ENCODE results near the gene HPSE2. TPM values are rescaled to one million over a fixed set of nuclear protein-coding genes. Genes with fewer than 3 reads are reported as not detected.

HPSE2 gene
- total and polyA plus RNA-seq, 2 of the 8 experiments (the other 6 are each of a cell fraction or from before 2014, with no cell fraction given) = 0.41 to 0.58 TPM

DNA sequence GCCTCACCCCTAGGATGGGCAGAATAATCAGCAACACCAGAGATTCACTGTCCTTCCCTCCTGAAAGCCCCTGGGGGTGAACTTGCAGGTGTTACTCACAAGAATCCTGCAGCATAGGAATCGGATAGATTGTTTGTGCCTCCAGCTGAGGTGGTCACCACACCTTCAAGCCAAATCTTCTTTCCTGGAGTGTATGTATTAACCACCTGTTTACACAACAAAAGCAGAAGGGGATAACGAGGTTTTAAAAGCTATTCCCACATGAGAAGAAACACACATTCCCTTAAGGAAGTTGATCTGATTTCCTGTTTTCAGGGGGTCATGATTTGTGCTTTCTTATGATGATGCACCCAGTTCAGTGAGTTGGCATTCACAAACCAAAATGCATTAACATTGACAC lies 615.1 kb downstream of the HPSE2 start:
- Histone ChIP-seq H3K23me2 (ENCODE audit: low read depth, low read length) (no peaks in the 10 kb centered on the region), H3K4me1 (replicated peaks in 1 of 4; ENCODE audit: control insufficient read depth in 3 of 4, insufficient read depth in 4 of 4, low read length in 3 of 4) (peaks cover 0 to 15% (median 9%) of the 10 kb centered on the region in 4 experiments; a peak in 4 of 7 replicates), H2BK20ac (ENCODE audit: low read length) (no peak overlapping the region), H2AFZ (ENCODE audit: low read length) (no peak overlapping the region), H2BK15ac (ENCODE audit: low read length) (no peak overlapping the region), H2BK120ac (replicated peaks; ENCODE audit: low read depth, low read length) (no peak overlapping the region), H3K27me3 (replicated peaks in 1 of 4; ENCODE audit: control insufficient read depth in 3 of 4, extremely low read depth in 1 of 4, insufficient read depth in 3 of 4, low read length in 3 of 4) (no peaks in the 10 kb centered on the region), H3K79me1 (ENCODE audit: low read depth, low read length) (no peaks in the 10 kb centered on the region), H3K9me3 (ENCODE audit: insufficient read depth in 2 of 2, low read depth in 1 of 2, low read length in 1 of 2) (no peaks in the 10 kb centered on the region), H4K20me1 (replicated peaks in 1 of 2; ENCODE audit: control insufficient read depth in 1 of 2, insufficient read depth in 2 of 2, low read length in 2 of 2) (no peaks in the 10 kb centered on the region), H3K36me3 (ENCODE audit: control insufficient read depth in 2 of 4, insufficient read depth in 4 of 4, low read length in 3 of 4) (no peaks in the 10 kb centered on the region), H3K4me2 (ENCODE audit: insufficient read depth in 1 of 2, low read depth in 2 of 2, low read length in 2 of 2) (peak overlapping the region in 1 of 2 experiments; percentile 40; a peak in 2 of 4 replicates), H2AK5ac (ENCODE audit: low read depth, low read length) (no peak overlapping the region), H3K18ac (ENCODE audit: extremely low read depth, low read length) (no peak overlapping the region), H3K4me3 (ENCODE audit: extremely low read depth in 1 of 4, insufficient read depth in 2 of 4, low read depth in 3 of 4, low read length in 4 of 4) (no peak overlapping the region), H2BK5ac (ENCODE audit: low read depth, low read length) (no peak overlapping the region), H3K23ac (ENCODE audit: insufficient read length) (no peak overlapping the region), H4K91ac (replicated peaks; ENCODE audit: insufficient read length, low read length) (no peak overlapping the region), H3K27ac (ENCODE audit: low read depth, low read length) (no peak overlapping the region), H4K8ac (ENCODE audit: extremely low read depth, insufficient read depth, low read length) (no peak overlapping the region), H3K79me2 (ENCODE audit: control insufficient read depth in 1 of 2, insufficient read depth in 2 of 2, low read length in 2 of 2) (no peaks in the 10 kb centered on the region), H4K5ac (ENCODE audit: insufficient read length, low read depth, low read length) (no peak overlapping the region), H3K4ac (replicated peaks; ENCODE audit: insufficient read length, low read depth, low read length) (no peak overlapping the region), H3K9ac (replicated peaks in 1 of 4; ENCODE audit: extremely low read depth in 1 of 4, low read depth in 3 of 4, low read length in 3 of 4) (no peak overlapping the region), H3K14ac (ENCODE audit: insufficient read length) (no peak overlapping the region), H3K56ac (replicated peaks; ENCODE audit: insufficient read length, low read depth, low read length) (no peak overlapping the region), H2BK12ac (ENCODE audit: low read depth, low read length) (no peak overlapping the region)
- peak; percentile 76 for FAIRE-seq
- DNase-seq (ENCODE audit: low read depth in 1 of 2, low spot score in 2 of 2) = peak in 1 of 2 experiments; percentile 10
- WGBS, 2 experiments (ENCODE audit: extremely low coverage in 1 of 2, insufficient coverage in 1 of 2, insufficient read length in 1 of 2, insufficient replicate concordance in 2 of 2, low coverage in 1 of 2, low lambda C conversion rate in 2 of 2, missing lambda C conversion rate in 1 of 2) = 19% methylated on average over 2 of the region's 2 CpGs; no CpG with 5 or more reads in 1 of the 2 experiments
- POLR2A ChIA-PET (ENCODE audit: partially characterized antibody) = no interaction called here
- CTCF ChIA-PET (ENCODE audit: partially characterized antibody) = no interaction called here
- TF ChIP-seq, protein P1, sequence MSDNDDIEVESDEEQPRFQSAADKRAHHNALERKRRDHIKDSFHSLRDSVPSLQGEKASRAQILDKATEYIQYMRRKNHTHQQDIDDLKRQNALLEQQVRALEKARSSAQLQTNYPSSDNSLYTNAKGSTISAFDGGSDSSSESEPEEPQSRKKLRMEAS (IDR thresholded peaks at IDR 0.05) = no peak
- TF ChIP-seq SIX5 (IDR thresholded peaks at IDR 0.05; ENCODE audit: low read depth, low read length) (no peak), KDM5A (IDR thresholded peaks at IDR 0.05; ENCODE audit: low read length) (no peak), NANOG (IDR thresholded peaks at IDR 0.05; ENCODE audit: insufficient read depth, low read depth, low read length, poor library complexity, severe bottlenecking) (no peak), ASH2L (IDR thresholded peaks at IDR 0.05; ENCODE audit: low read length) (no peak), CBX8 (IDR thresholded peaks at IDR 0.05; ENCODE audit: borderline replicate concordance, low read depth, low read length) (no peak), EP300 (IDR thresholded peaks at IDR 0.05; ENCODE audit: borderline replicate concordance in 1 of 2, low read depth in 2 of 2, low read length in 2 of 2) (no peak), RFX5 (IDR thresholded peaks at IDR 0.05; ENCODE audit: borderline replicate concordance, low read depth, low read length) (no peak), JUND (IDR thresholded peaks at IDR 0.05; ENCODE audit: low read length) (no peak)
- TF ChIP-seq, protein P2, sequence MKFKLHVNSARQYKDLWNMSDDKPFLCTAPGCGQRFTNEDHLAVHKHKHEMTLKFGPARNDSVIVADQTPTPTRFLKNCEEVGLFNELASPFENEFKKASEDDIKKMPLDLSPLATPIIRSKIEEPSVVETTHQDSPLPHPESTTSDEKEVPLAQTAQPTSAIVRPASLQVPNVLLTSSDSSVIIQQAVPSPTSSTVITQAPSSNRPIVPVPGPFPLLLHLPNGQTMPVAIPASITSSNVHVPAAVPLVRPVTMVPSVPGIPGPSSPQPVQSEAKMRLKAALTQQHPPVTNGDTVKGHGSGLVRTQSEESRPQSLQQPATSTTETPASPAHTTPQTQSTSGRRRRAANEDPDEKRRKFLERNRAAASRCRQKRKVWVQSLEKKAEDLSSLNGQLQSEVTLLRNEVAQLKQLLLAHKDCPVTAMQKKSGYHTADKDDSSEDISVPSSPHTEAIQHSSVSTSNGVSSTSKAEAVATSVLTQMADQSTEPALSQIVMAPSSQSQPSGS (IDR thresholded peaks at IDR 0.05; ENCODE audit: low read length) = no peak

Measured in H1 (cell line).